ENCODE measurements around the gene CDKAL1.

The CDKAL1 gene

GRCh38 chr6:20960067-20960466, 425.8 kb downstream of the CDKAL1 start:
- TF ChIP-seq FOXP2 (optimal IDR thresholded peaks at IDR 0.05; ENCODE audit: borderline replicate concordance, extremely low read depth, extremely low read length, insufficient read depth) (no peak), SIN3A (IDR thresholded peaks at IDR 0.05; ENCODE audit: borderline replicate concordance, insufficient read depth, low read length) (no peak), TAF1 (IDR thresholded peaks at IDR 0.05; ENCODE audit: borderline replicate concordance, insufficient read depth, low read length) (no peak)

GRCh38 chr6:20965276-20965675, 431.0 kb downstream of the CDKAL1 start:
- TF ChIP-seq SIN3A (IDR thresholded peaks at IDR 0.05; ENCODE audit: borderline replicate concordance, insufficient read depth, low read length) (no peak), REST (IDR thresholded peaks at IDR 0.05; ENCODE audit: insufficient read depth in 1 of 2, low read depth in 2 of 2, low read length in 2 of 2) (no peak), FOXP2 (optimal IDR thresholded peaks at IDR 0.05; ENCODE audit: borderline replicate concordance, extremely low read depth, extremely low read length, insufficient read depth) (no peak), TAF1 (IDR thresholded peaks at IDR 0.05; ENCODE audit: borderline replicate concordance, insufficient read depth, low read length) (no peak), POLR2AphosphoS5 (IDR thresholded peaks at IDR 0.05; ENCODE audit: low read depth, low read length) (no peak)

- TF ChIP-seq TAF1 (IDR thresholded peaks at IDR 0.05; ENCODE audit: borderline replicate concordance, insufficient read depth, low read length) (no peak), FOXP2 (optimal IDR thresholded peaks at IDR 0.05; ENCODE audit: borderline replicate concordance, extremely low read depth, extremely low read length, insufficient read depth) (no peak), POLR2AphosphoS5 (IDR thresholded peaks at IDR 0.05; ENCODE audit: low read depth, low read length) (no peak), REST (IDR thresholded peaks at IDR 0.05; ENCODE audit: insufficient read depth in 1 of 2, low read depth in 2 of 2, low read length in 2 of 2) (no peak), SIN3A (IDR thresholded peaks at IDR 0.05; ENCODE audit: borderline replicate concordance, insufficient read depth, low read length) (no peak)
These were observed 431.7 kb downstream of the CDKAL1 start for GRCh38 chr6:20965915-20966314.

GRCh38 chr6:20969551-20969950, 435.3 kb downstream of the CDKAL1 start:
- TF ChIP-seq SIN3A (IDR thresholded peaks at IDR 0.05; ENCODE audit: borderline replicate concordance, insufficient read depth, low read length) = no peak
- no peak for TF ChIP-seq FOXP2 (optimal IDR thresholded peaks at IDR 0.05; ENCODE audit: borderline replicate concordance, extremely low read depth, extremely low read length, insufficient read depth)
- TF ChIP-seq REST (IDR thresholded peaks at IDR 0.05; ENCODE audit: insufficient read depth in 1 of 2, low read depth in 2 of 2, low read length in 2 of 2) = no peak
- no peak for TF ChIP-seq POLR2AphosphoS5 (IDR thresholded peaks at IDR 0.05; ENCODE audit: low read depth, low read length)
- TF ChIP-seq TAF1 (IDR thresholded peaks at IDR 0.05; ENCODE audit: borderline replicate concordance, insufficient read depth, low read length) = no peak

GRCh38 chr6:20976391-20976918, 442.2 kb downstream of the CDKAL1 start:
- TF ChIP-seq FOXP2 (optimal IDR thresholded peaks at IDR 0.05; ENCODE audit: borderline replicate concordance, extremely low read depth, extremely low read length, insufficient read depth) (no peak), SIN3A (IDR thresholded peaks at IDR 0.05; ENCODE audit: borderline replicate concordance, insufficient read depth, low read length) (no peak), REST (IDR thresholded peaks at IDR 0.05; ENCODE audit: insufficient read depth in 1 of 2, low read depth in 2 of 2, low read length in 2 of 2) (no peak), POLR2AphosphoS5 (IDR thresholded peaks at IDR 0.05; ENCODE audit: low read depth, low read length) (no peak), TAF1 (IDR thresholded peaks at IDR 0.05; ENCODE audit: borderline replicate concordance, insufficient read depth, low read length) (no peak)
